Peyer's patch (tissue), 4 donors: ENCODE data around the gene FXN. TPM values are rescaled to one million over a fixed set of nuclear protein-coding genes. Genes with fewer than 3 reads are reported as not detected.
A peak's percentile ranks its signal among the peaks of the same experiment; 100 is the strongest.
"Not testable (repeated sequence)": the region's sequence is repeated elsewhere in the genome, so short reads cannot be mapped to it uniquely, and the experiment has no call there.

Experiments used
- DNase-seq, 3 donors: peaks; one replicate each; pipeline ENCODE4 v3.0.0-alpha.2; 2017 to 2019
- H3K27ac ChIP-seq, 4 donors: fragments of 200-600 bp; sonication (generic); one replicate each; pipeline ENCODE4 v1.5.1; 2016 to 2019
- H3K27me3 ChIP-seq, 2 donors: fragments of 200-600 bp; sonication (generic); one replicate each; pipeline ENCODE4 v1.5.1; 2019
- H3K36me3 ChIP-seq, 3 donors: fragments of 200-600 bp; sonication (generic); one replicate each; pipeline ENCODE4 v1.5.1; 2016 to 2019
- H3K4me1 ChIP-seq, 4 donors: fragments of 200-600 bp; sonication (generic); one replicate each; pipeline ENCODE4 v1.5.1; 2016 to 2019
- H3K4me3 ChIP-seq, 4 donors: fragments of 200-600 bp; sonication (generic); 1 replicate in 3 of 4; 2 replicates in 1 of 4; pipeline ENCODE4 v1.5.1; 2016 to 2019; ENCODE audit warnings: mild to moderate bottlenecking in 1 of 4
- H3K9me3 ChIP-seq, 4 donors: fragments of 200-600 bp; sonication (generic); one replicate each; pipeline ENCODE4 v1.5.1; 2016 to 2019; ENCODE audit warnings: mild to moderate bottlenecking in 1 of 4
- POLR2A ChIP-seq, 2 donors: fragments of 450-650 bp; IDR thresholded peaks; one replicate each; pipeline ENCODE4 v1.5.1; 2017; ENCODE audit warnings: antibody characterized with exemption in 2 of 2, mild to moderate bottlenecking in 2 of 2, moderate library complexity in 2 of 2
- total RNA-seq, 4 donors: library from RNA; depleted of rRNA; stranded (reverse); fragments of >200 nt; gene quantifications; one replicate each; pipeline ENCODE4 v1.1.0, GENCODE V29; 2016
- TF ChIP-seq, protein P1 (sequence below), 6 experiments: fragments of 450-650 bp in 4 of 6; fragments of 200-600 bp in 2 of 6; sonication (generic) in 1 of 6; IDR thresholded peaks; one replicate each; pipeline ENCODE4 v1.5.1; 2017 to 2019; ENCODE audit warnings: antibody characterized with exemption in 6 of 6, mild to moderate bottlenecking in 3 of 6, moderate library complexity in 1 of 6

FXN gene
- total RNA-seq, 4 donors from 2014 or later = 1.7 to 4.2 (median 2.7) TPM

DNA sequence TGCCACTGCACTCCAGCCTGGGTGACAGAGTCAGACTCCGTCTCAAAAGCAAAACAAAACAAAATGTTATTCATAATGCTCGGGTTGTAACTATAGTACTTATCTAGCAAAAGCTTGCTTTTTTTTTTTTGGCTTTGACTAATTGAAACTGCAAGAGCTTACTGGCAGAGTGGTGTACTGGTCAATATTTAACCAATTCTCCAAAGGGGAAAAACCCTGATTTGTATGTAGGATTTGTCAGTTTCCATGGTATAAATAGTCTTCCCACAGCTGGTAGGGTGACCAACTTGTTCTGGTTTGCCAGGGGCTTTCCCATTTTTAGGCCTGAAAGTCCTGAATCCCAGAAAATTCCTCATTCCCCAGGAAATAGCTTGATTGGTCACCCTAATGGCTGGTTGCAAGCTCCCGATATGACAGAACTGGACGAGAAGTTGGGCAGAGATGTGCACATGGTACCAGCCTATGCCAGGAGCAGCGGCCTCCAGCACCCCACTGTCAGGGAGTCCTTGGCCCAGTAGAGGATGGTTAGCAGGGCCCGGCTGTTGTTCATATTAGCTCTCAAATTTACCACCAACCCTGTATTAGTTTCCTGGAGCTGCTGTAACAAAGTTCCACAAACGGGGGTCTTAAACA is 58.0 kb downstream of the FXN start:
- no peak for DNase-seq
- Histone ChIP-seq H3K27ac (peak overlapping the region in 1 of 4 donors; percentile 53), H3K4me3 (no peak overlapping the region), H3K9me3 (no peaks in the 10 kb centered on the region), H3K36me3 (no peaks in the 10 kb centered on the region), H3K4me1 (peaks cover 0 to 15% (median 0%) of the 10 kb centered on the region in 4 donors), H3K27me3 (no peaks in the 10 kb centered on the region)
- TF ChIP-seq, protein P1, sequence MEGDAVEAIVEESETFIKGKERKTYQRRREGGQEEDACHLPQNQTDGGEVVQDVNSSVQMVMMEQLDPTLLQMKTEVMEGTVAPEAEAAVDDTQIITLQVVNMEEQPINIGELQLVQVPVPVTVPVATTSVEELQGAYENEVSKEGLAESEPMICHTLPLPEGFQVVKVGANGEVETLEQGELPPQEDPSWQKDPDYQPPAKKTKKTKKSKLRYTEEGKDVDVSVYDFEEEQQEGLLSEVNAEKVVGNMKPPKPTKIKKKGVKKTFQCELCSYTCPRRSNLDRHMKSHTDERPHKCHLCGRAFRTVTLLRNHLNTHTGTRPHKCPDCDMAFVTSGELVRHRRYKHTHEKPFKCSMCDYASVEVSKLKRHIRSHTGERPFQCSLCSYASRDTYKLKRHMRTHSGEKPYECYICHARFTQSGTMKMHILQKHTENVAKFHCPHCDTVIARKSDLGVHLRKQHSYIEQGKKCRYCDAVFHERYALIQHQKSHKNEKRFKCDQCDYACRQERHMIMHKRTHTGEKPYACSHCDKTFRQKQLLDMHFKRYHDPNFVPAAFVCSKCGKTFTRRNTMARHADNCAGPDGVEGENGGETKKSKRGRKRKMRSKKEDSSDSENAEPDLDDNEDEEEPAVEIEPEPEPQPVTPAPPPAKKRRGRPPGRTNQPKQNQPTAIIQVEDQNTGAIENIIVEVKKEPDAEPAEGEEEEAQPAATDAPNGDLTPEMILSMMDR (IDR thresholded peaks at IDR 0.05) = no peak
- TF ChIP-seq POLR2A (IDR thresholded peaks at IDR 0.05) = no peak

DNA sequence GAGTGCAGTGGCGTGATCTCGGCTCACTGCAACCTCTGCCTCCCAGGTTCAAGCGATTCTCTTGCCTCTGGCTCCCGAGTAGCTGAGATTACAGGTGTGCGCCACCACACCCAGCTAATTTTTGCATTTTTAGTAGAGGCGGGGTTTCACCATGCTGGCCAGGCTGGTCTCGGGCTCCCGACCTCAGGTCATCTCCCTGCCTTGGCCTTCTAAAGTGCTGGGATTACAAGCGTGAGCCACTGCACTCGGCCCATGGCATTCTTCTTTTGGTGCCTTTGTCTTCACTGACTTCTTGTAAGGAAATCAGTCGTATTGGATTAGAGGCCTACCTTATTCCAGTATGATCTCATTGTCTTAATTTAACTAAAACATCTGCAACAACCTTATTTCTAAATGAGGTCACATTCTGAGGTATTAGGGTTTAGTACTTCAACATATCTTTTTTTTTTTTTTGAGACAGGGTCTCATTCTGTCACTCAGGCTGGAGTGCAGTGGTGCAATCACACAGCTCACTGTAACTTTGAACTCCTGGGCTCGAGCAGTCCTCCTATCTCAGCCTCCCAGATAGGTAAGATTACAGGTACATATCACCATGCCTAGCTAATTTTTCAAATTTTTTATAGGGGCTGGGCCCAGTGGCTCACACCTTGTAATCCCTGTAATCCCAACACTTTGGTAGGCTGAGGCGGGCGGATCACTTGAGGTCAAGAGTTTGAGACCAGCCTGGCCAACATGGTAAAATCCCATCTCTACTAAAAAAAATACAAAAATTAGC is 59.0 kb downstream of the FXN start:
- peaks cover 0 to 15% (median 0%) of the 10 kb centered on the region in 4 donors for H3K4me1 ChIP-seq
- not testable (repeated sequence) for H3K27ac ChIP-seq, DNase-seq, H3K27me3 ChIP-seq, H3K36me3 ChIP-seq, H3K4me3 ChIP-seq, H3K9me3 ChIP-seq

DNA sequence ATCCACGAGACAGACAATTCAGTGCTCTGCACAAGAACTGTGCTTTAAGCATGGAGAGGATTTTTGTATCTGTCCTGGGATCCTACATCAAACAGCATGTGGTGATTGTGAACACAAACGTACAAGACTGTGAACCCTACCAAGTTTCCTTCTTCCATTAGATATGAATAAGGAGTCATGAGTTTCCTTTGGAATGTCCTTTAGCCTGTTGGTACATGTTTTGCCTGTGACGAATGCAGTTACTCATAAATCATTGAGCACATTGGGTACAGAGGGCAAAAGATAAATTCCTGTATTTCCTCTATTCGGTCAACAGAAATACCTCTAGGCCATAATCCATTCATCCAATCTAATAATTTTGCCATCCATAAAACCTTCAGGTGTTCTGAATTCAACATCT is 61.5 kb downstream of the FXN start:
- no peaks in the 10 kb centered on the region for H3K27me3 ChIP-seq

DNA sequence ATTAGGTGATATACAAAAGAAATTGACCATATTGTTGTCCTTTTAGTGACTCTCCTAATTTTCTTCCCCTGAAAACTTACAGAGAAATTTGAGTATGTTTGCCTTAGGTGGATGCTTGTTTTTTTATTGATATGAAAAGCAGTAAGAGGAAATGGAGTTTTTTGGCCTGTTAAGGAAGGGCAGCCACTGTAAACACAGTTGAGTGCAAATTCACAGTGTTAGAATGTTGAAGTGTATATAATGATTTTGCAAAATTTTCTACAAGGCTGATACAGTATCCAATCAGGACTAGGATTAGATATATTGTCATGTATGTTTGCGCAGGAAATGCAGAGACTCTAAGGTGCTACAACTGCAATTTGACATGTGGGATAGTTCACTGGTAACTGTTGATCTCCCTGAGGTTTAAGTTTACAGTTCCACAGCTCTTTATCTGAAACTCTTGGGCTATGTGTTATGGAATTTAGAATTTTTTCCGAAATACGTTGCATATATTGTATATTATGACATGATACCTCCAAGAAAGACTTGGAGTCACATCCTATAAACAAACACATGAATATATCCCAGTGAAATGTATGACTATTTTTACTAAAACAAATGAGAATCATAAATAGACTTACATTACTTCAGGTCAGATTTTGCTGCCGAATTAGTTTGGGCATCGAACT is 62.5 kb downstream of the FXN start:
- H3K36me3 ChIP-seq = no peaks in the 10 kb centered on the region
- DNase-seq = no peak
- no peaks in the 10 kb centered on the region for H3K27me3 ChIP-seq
- peaks cover 0 to 6% (median 0%) of the 10 kb centered on the region in 4 donors for H3K4me1 ChIP-seq
- H3K27ac ChIP-seq = peak overlapping the region in 3 of 4 donors; percentile 12 to 73 (median 67)
- TF ChIP-seq, protein P1 (IDR thresholded peaks at IDR 0.05) = no peak
- TF ChIP-seq POLR2A (IDR thresholded peaks at IDR 0.05) = no peak
- H3K4me3 ChIP-seq = no peak overlapping the region
- no peaks in the 10 kb centered on the region for H3K9me3 ChIP-seq

More for the DNA sequence above, 61.5 kb downstream of the FXN start:
- Histone ChIP-seq H3K27ac (peak overlapping the region in 2 of 4 donors; percentile 73 to 85), H3K4me1 (peaks cover 0 to 6% (median 0%) of the 10 kb centered on the region in 4 donors), H3K4me3 (no peak overlapping the region), H3K36me3 (no peaks in the 10 kb centered on the region), H3K9me3 (no peaks in the 10 kb centered on the region)
- DNase-seq = no peak
- TF ChIP-seq, protein P1 (IDR thresholded peaks at IDR 0.05) = no peak
- peak in 1 of 2 donors; percentile 20 for TF ChIP-seq POLR2A (IDR thresholded peaks at IDR 0.05)

DNA sequence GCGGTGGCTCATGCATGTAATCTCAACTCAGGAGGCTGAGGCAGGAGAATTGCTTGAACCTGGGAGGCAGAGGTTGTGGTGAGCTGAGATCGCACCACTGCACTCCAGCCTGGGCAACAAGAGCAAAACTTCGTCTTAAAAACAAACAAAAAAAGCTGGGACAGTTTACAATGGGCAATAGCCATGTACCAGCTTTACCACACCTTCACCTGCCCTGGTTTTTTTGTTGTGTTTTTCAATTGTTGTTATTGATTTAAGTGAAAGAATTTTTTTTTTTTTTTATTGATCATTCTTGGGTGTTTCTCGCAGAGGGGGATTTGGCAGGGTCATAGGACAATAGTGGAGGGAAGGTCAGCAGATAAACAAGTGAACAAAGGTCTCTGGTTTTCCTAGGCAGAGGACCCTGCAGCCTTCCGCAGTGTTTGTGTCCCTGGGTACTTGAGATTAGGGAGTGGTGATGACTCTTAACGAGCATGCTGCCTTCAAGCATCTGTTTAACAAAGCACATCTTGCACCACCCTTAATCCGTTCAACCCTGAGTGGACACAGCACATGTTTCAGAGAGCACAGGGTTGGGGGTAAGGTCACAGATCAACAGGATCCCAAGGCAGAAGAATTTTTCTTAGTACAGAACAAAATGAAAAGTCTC is 67.9 kb downstream of the FXN start:
- not testable (repeated sequence) for H3K4me1 ChIP-seq, DNase-seq, H3K4me3 ChIP-seq, H3K9me3 ChIP-seq, H3K27me3 ChIP-seq, H3K27ac ChIP-seq, H3K36me3 ChIP-seq

DNA sequence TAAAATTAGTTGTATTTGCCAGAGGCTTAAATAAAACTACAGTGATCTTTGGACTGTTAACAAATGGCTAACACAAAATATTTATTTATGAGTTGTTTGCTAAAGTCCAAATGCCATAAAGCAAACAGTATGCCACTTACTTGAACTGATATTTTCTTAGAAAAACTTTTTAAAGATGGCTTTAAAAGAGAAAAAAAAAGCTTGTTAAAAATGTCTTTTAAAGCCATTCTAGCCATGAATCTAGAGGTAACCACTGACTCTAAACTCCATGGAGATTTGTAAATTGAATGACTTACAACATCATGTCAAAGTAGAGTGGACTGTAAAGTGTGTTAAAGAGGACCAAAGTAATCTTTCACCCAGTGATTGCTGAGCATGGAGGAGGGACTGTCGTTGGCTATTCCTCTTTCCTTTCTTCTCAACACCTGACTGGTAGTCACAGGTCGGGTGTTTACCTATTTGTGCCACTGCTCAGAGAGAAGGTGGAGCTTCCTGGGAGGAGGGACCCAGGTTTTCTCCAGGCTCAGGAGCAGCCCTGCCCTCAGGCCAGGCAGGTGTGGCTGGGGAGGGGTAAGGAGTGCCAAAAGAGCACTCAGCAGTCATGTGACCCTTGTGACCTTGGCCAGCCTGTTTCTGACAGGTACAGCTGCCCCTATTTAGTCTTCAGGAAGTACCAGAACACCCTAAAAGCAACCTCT is 69.4 kb downstream of the FXN start:
- Histone ChIP-seq H3K4me3 (peak overlapping the region in 1 of 4 donors; percentile 19), H3K27ac (peak overlapping the region in 3 of 4 donors; percentile 63 to 89 (median 78)), H3K36me3 (no peaks in the 10 kb centered on the region), H3K27me3 (no peaks in the 10 kb centered on the region), H3K4me1 (peaks cover 0 to 4% (median 0%) of the 10 kb centered on the region in 4 donors), H3K9me3 (no peaks in the 10 kb centered on the region)
- peak in 2 of 3 donors; percentile 89 to 91 for DNase-seq
- TF ChIP-seq, protein P1 (IDR thresholded peaks at IDR 0.05) = no peak
- peak; percentile 23 to 53 for TF ChIP-seq POLR2A (IDR thresholded peaks at IDR 0.05)
